GM15510 (cell line): ENCODE results near the gene CFI.

Experiments
- POLR2A ChIP-seq: IDR thresholded peaks from 3 replicates; pipeline ENCODE4 v1.6.1; 2011; ENCODE audit warnings: borderline replicate concordance; ENCODE audit not compliant: insufficient read length; ENCODE audit errors: extremely low read depth

The CFI gene

GRCh38 chr4:109728385-109728784 is 73.4 kb downstream of the CFI start:
- TF ChIP-seq POLR2A = no peak

- TF ChIP-seq POLR2A = no peak
Observed at GRCh38 chr4:109723110-109723509, 78.7 kb downstream of the CFI start.

- TF ChIP-seq POLR2A = no peak
Observed at GRCh38 chr4:109722357-109722756, 79.4 kb downstream of the CFI start.

DNA sequence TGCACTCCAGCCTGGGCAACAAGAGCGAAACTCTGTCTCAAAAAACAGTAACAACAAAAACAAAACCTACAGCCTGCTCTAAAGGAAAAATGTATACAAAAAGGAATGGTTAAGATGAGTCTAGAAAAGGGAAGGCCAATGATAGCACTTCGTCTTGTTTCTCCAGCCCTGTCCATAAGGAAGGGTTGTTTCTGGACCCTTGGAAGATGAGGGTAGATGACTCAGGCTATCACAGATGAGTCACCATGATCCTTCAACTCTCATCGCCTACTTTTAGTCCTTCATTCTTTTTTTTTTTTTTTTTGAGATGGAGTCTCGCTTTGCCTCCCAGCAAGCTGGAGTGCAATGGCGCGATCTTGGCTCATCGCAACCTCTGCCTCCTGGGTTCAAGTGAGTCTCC is 80.8 kb downstream of the CFI start:
- no peak for TF ChIP-seq POLR2A

- TF ChIP-seq POLR2A = no peak
Observed at GRCh38 chr4:109719604-109720003, 82.2 kb downstream of the CFI start.

- TF ChIP-seq POLR2A = no peak
Observed at GRCh38 chr4:109718759-109719158, 83.0 kb downstream of the CFI start.

DNA sequence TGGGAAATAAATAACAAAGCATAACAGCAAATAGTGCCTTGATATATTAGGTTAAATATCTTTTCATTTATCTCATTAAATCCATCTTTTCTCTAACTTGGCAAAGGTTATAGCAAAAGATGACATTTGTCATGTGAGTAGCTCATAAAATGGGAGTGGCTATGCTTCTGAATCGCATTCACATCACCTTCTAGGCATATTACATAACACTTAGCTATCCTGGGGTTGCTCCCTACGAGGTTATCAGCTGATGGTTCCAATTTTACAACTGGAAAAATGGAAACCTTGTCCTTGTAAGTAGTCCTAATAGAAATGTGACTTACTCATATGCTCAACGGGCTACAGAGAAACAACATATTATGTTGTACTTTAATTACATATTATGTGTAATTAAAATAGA is 88.3 kb downstream of the CFI start:
- TF ChIP-seq POLR2A = no peak

GRCh38 chr4:109708990-109709389 is 92.8 kb downstream of the CFI start:
- TF ChIP-seq POLR2A = no peak

DNA sequence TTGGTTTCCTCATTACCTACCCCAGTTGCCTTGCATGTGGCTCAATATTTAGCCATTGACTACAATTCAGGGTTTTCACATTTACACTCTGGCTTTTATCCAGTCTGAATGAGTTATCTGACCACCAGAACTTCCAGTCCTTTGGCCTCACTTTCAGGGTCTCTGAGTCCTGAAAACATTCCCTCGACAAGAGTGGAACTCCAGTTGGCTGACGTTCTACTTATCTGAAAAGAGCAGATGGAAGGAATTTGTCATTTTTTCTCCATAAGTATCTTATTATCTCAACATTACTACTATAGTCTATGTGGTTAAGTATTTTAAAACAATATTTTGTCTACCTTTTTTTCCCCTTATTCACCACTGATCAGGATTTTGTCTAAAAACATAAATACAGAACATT is 93.4 kb downstream of the CFI start:
- TF ChIP-seq POLR2A = no peak

DNA sequence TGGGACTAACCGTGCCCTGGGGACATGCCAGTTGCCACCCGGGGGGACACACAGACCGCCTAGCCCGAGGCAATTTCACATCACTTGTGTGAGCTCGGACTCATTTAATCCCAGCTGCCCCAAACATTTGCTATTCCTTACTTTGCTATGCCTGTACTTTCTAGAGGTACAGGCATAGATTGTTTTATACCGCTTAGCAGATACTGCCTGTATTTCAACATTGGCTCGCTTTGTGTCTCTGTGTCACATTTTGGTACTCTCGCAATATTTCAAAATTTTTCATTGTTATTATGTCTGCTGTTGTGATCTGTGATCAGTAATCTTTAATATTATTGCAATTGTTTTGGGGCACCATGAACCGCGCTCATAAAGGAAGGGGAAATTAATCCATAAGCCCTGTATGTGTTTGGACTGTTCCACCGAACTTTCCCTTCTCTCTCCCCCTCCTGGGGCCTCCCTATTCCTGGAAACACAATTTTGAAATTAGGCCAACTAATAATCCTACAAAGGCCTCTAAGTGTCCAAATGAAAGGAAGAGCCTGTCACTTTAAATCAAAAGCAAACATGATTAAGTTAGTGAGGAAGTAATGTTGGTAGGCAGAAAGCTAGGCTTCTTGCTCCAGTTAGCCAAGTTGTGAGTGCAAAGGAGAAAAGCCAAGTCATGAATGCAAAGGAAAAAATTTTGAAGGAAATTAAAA is 98.0 kb downstream of the CFI start:
- no peak for TF ChIP-seq POLR2A

GRCh38 chr4:109702950-109703663 is 98.7 kb downstream of the CFI start, which contains the start of gene CASP6:
Gene CASP6 (minus strand): TSS chr4:109703445. CDS start chr4:109703395, 50 bp downstream.
- peak; percentile 61 for TF ChIP-seq POLR2A

GRCh38 chr4:109701566-109702410 is 100.0 kb downstream of the CFI start:
- no peak for TF ChIP-seq POLR2A

DNA sequence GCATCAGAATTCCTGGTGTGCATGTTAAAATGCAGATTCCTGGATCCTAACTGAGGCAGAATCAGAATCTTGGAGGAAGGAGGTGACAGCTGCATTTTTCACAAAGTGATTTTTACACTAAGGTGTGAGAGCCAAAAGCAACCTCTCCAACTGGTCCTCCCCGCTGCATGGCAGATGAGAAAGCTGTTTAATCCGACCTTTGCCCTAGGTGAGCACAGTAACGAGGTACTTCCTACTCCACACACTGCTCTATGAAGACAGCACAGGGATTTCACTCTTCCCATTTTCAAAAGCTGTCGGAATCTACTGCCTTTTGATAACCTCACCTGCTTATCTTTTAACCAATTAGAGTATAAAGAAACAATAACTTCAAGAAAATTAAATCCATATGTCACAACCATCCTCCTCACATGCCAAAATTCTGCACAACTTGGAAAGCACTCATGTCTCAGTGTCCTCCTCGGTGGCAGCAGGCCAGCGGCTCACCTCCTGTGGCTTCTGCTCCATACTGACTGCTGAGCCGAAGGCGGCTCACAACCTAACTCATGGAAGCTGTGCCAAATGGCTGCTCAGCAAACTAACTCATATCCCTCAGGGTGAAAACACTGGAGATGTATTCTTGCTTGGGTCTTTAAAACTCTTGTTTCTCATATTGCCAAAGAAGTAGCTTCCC is 102.1 kb downstream of the CFI start:
- TF ChIP-seq POLR2A = no peak

DNA sequence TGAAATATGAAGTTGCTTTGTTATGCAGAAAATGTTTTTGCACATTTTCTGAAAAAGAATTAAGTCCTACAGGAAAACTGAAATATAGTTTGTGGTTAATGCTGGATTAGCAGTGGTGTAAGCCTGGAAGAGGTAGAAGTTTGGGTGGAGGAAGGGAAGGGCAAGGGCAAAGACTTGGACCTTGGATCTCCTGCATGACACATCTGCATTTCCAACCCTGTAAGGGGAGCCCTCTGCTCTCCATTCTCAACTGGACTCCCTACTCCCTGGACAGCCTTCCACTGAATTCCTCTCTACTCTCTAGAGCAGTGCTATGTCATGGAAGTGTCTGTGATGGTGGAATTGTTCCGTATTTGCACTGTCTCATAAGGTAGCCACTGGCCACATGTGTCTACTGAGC is 103.1 kb downstream of the CFI start:
- TF ChIP-seq POLR2A = no peak
